Measurements from ENCODE around the gene ZNF653. TPM values are rescaled to one million over a fixed set of nuclear protein-coding genes. Genes with fewer than 3 reads are reported as not detected.

ZNF653 gene
- total and polyA plus RNA-seq, 9 of the 15 experiments (the other 6 are each of a cell fraction or from before 2014, with no cell fraction given) = 1.6 to 8.0 (median 4.2) TPM; not detected in 2

- TF ChIP-seq ZNF212 (CRISPR knock-in tag; IDR thresholded peaks at IDR 0.05) (no peak), ZNF407 (IDR thresholded peaks at IDR 0.05; ENCODE audit: low read depth) (no peak), GABPA (tag; conservative IDR thresholded peaks at IDR 0.05; ENCODE audit: low read depth) (no peak), ZBED1 (IDR thresholded peaks at IDR 0.05) (no peak), NFE2L1 (tag; IDR thresholded peaks at IDR 0.05; ENCODE audit: borderline replicate concordance, low read depth) (no peak), HDAC8 (tag; IDR thresholded peaks at IDR 0.05) (no peak), RBM15 (IDR thresholded peaks at IDR 0.05; ENCODE audit: insufficient read depth, low read length) (no peak), ZNF318 (IDR thresholded peaks at IDR 0.05; ENCODE audit: borderline replicate concordance in 1 of 2, low read depth in 1 of 2) (no peak)
These were observed 16.3 kb downstream of the ZNF653 start (continued) for GRCh38 chr19:11489378-11489777.

Measured in K562 (cell line).